GM12864 (cell line): ENCODE data around the gene DNAH8.

Source experiments
- DNase-seq: peaks from one replicate; pipeline ENCODE4 v3.0.0-alpha.2; 2011; ENCODE audit warnings: low read depth
- H3K4me3 ChIP-seq: 2 replicates; pipeline ENCODE4 v1.5.1; 2011; ENCODE audit warnings: mild to moderate bottlenecking, low read depth, low read length, control low read depth
- TF ChIP-seq, protein P1 (sequence below): IDR thresholded peaks from 2 replicates; pipeline ENCODE4 v1.5.1; 2011; ENCODE audit warnings: low read depth, mild to moderate bottlenecking, moderate library complexity, low read length, control low read depth, inconsistent platforms; ENCODE audit errors: missing control alignments

Gene DNAH8

DNA sequence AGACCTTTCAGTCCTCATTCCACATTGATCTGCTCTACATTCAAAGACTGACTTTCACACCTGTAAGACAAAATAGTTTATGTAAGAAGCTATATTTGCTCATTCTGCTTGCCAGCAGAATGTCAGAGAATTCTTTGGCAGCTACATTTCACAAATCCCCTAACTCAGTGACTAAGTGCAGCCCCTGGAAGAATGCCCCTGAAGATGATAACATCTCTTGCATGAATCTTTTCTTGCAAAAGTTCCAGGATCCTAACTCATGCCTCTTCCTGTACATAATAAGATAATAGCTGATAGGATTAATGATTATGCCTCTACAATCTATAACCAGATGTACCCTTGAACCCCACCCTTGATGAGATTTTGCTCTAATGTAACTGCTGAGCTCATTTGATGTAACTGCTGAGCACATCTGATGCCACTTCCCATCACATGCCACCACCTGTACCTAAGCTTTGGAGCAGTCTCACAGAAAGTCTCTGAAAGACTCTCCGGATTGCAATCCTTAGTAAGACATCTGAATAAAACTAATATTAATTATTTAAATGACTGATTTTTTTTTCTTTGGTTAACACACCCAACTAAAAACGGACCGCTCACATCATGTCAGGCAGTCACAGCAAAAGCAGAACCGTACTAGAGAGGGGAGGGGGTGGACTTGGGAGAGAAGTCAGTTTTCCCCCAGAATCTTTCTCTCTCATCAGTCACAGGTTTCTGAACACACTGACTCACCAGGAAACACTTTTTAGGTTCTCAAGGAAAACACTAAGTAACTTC, 684 bp upstream of the DNAH8 start:
- TF ChIP-seq, protein P1, sequence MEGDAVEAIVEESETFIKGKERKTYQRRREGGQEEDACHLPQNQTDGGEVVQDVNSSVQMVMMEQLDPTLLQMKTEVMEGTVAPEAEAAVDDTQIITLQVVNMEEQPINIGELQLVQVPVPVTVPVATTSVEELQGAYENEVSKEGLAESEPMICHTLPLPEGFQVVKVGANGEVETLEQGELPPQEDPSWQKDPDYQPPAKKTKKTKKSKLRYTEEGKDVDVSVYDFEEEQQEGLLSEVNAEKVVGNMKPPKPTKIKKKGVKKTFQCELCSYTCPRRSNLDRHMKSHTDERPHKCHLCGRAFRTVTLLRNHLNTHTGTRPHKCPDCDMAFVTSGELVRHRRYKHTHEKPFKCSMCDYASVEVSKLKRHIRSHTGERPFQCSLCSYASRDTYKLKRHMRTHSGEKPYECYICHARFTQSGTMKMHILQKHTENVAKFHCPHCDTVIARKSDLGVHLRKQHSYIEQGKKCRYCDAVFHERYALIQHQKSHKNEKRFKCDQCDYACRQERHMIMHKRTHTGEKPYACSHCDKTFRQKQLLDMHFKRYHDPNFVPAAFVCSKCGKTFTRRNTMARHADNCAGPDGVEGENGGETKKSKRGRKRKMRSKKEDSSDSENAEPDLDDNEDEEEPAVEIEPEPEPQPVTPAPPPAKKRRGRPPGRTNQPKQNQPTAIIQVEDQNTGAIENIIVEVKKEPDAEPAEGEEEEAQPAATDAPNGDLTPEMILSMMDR, result no peak
- no peak for DNase-seq
- no peak overlapping the region for H3K4me3 ChIP-seq

DNA sequence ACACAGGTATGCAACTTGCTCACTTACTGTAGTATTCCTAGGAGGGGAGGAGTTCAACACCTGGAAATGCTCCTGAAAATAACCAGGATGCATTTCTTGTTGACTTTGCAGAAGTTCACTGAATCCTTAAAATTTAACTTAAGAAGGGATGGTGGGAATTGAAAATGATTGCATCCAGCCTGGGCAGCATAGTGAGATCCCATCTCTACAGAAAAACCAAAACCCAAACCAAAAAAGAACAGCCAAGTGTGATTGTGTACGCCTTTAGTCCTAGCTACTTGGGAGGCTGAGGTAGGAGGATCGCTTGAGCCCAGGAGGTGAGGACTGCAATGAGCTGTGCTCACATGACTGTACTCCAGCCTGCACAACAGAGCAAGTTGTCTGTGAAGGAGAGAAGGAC, 1.7 kb downstream of the DNAH8 start:
- H3K4me3 ChIP-seq, result no peak overlapping the region
- DNase-seq, result no peak
- TF ChIP-seq, protein P1, result no peak

DNA sequence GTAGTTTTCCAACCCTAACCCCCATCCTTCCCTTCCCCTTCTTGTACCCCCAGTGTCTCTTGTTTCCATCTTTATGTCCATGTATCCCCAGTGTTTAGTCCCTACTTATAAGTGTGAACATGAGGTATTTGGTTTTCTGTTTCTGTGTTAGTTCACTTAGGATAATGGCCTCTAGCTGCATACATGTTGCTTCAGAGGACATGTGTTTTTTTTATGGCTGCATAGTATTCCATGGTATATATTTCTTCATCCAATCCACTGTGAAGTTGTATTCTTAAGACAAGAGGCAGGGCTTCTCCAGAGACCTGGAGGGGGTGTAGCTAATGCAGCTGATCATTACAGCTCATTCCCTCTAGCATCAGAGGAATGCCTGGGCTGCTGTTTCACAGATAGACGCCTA, 4.2 kb downstream of the DNAH8 start:
- TF ChIP-seq, protein P1, result no peak
- no peak for DNase-seq
- H3K4me3 ChIP-seq, result no peak overlapping the region

DNA sequence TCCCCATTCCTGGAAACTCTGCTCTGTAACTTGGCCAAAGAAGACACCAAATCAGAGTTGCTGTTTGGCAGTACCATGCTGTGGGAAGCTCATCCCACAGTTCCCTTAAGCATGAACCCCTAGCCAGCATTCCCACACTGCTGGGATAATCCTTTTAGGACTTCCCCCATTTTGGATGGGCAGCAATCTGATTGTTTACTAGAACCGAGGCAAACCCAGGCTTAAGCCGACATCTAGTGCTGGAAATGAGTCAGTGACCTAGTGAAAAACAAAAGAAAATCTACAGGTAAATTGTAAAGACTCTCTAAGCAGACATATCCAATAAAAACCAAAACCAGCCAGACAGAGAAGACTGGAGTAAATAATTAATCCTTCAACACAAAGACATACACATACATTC, 5.2 kb downstream of the DNAH8 start:
- no peak for DNase-seq
- H3K4me3 ChIP-seq, result no peak overlapping the region
- TF ChIP-seq, protein P1, result peak; percentile 23

DNA sequence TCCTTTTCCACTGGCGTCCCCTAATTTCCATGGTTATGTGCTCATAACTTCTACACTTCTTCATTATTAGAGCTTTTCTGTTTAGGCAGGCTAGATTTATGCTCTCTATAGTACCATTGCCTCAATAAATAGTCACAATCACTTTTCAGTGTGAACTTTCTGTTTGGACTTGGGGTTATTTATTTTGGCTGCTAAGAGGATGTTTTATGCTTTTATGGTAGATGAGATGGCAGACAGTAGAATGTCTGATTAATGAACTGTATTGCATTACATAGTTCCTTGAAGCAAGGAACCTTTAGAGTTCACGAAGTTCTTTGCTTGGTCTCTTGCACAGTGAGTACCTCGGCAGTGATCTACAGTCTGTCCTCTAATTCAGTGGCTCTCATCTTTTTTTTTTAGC, 6.9 kb downstream of the DNAH8 start:
- TF ChIP-seq, protein P1, result no peak
- H3K4me3 ChIP-seq, result no peak overlapping the region
- DNase-seq, result no peak

DNA sequence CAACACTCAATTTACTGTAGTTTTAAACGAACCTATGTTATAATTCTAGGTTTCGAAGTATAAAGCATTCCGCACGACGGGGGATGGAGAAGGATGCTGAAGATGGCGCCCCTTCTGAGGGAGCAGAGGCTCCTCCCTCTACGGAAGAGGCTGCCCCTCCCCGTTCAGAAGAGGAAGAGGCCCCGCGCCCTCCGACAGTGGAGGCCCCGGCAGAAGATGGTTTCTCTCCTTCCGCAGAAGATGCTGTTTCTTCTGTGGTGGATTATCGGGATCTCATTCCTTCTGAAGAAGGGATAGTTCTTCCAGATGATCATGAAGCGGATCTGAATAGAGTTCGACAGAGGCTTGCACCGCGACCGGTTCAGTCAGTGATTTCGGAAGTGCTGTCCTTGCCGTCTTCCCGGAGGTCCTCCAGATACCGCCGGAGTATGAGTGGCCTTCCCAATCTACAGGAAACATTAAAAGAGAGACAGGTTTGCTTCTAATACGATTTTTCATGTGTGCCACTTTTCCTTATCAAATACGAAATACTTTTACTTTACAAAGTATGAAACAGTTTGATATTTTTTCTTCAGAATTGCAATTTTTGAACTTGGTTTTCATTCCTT, 7.7 kb downstream of the DNAH8 start:
- TF ChIP-seq, protein P1, result no peak
- DNase-seq, result no peak
- H3K4me3 ChIP-seq, result no peak overlapping the region

DNA sequence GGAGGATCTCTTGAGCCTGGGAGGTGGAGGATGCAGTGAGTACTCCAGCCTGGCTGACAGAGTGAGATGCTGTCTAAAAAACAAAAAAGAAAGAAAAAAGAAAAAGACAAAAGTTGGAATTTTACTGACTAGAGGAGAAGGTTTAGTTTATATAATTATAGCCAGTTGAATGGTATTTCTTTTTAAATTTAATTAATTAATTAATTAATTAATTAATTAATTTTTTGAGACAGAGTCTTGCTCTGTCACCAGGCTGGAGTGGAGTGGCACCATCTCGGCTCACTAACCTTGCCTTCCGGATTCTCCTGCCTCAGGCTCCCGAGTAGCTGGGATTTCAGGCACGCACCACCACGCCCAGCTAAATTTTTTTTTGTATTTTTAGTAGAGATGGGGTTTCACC, 8.7 kb downstream of the DNAH8 start:
- TF ChIP-seq, protein P1, result no peak
- H3K4me3 ChIP-seq, result no peak overlapping the region
- DNase-seq, result no peak
